CD14-positive monocyte (primary cell): ENCODE measurements around the gene BPTF. TPM values are rescaled to one million over a fixed set of nuclear protein-coding genes. Genes with fewer than 3 reads are reported as not detected.
"Not testable (repeated sequence)": the region's sequence is repeated elsewhere in the genome, so short reads cannot be mapped to it uniquely, and the experiment has no call there.

Experiments
- DNase-seq, 3 donors: peaks; one replicate each; pipeline ENCODE4 v3.0.0-alpha.2; 2011 to 2022
- H2AFZ ChIP-seq: 2 replicates; pipeline ENCODE4 v1.6.0; 2012; ENCODE audit warnings: mild to moderate bottlenecking, low read depth, low read length, inconsistent platforms; ENCODE audit not compliant: insufficient read depth, poor library complexity, severe bottlenecking
- H3K27ac ChIP-seq, 2 donors: 1 replicate in 1 of 2; 2 replicates in 1 of 2; pipeline ENCODE4 v1.5.1; 2012 to 2013; ENCODE audit warnings: low read length in 2 of 2, control low read depth in 1 of 2, inconsistent platforms in 1 of 2, low read depth in 1 of 2, mild to moderate bottlenecking in 1 of 2
- H3K27me3 ChIP-seq, 2 donors: one replicate each; pipeline versions ENCODE4 v1.6.0 to v1.6.1; 2011 to 2013; ENCODE audit warnings: low read length in 2 of 2; ENCODE audit not compliant: control insufficient read depth in 2 of 2, insufficient read depth in 2 of 2
- H3K36me3 ChIP-seq, 2 donors: replicated peaks in 1 of 2; 1 replicate in 1 of 2; 2 replicates in 1 of 2; pipeline versions ENCODE4 v1.5.1 to v1.6.1; 2012 to 2013; ENCODE audit warnings: low read length in 2 of 2, control low read depth in 1 of 2, inconsistent platforms in 1 of 2, mild to moderate bottlenecking in 1 of 2; ENCODE audit not compliant: insufficient read depth in 2 of 2, control insufficient read depth in 1 of 2
- H3K4me1 ChIP-seq, 2 donors: 1 replicate in 1 of 2; 2 replicates in 1 of 2; pipeline versions ENCODE4 v1.5.1 to v1.6.1; 2012 to 2013; ENCODE audit warnings: low read length in 2 of 2, control low read depth in 1 of 2, inconsistent platforms in 1 of 2, mild to moderate bottlenecking in 1 of 2, moderate library complexity in 1 of 2; ENCODE audit not compliant: insufficient read depth in 2 of 2, control insufficient read depth in 1 of 2
- H3K4me2 ChIP-seq: replicated peaks from 2 replicates; pipeline ENCODE3; 2012; ENCODE audit warnings: low read length, moderate library complexity, mild to moderate bottlenecking; ENCODE audit not compliant: poor library complexity, severe bottlenecking; ENCODE audit errors: extremely low read depth
- H3K4me3 ChIP-seq, 3 experiments: fragments of 200-600 bp in 1 of 3; sonication (generic) in 1 of 3; replicated peaks in 1 of 3; 1 replicate in 2 of 3; 2 replicates in 1 of 3; pipeline ENCODE4 v1.5.1; 2011 to 2013; ENCODE audit warnings: low read length in 3 of 3, mild to moderate bottlenecking in 3 of 3, control low read depth in 2 of 3, low read depth in 2 of 3, inconsistent platforms in 1 of 3, moderate library complexity in 1 of 3
- H3K79me2 ChIP-seq: 2 replicates; pipeline ENCODE4 v1.6.0; 2012; ENCODE audit warnings: mild to moderate bottlenecking, control low read depth, inconsistent platforms, low read length, moderate library complexity; ENCODE audit not compliant: insufficient read depth
- H3K9ac ChIP-seq: 2 replicates; pipeline ENCODE4 v1.6.0; 2017; ENCODE audit warnings: low read length, mild to moderate bottlenecking; ENCODE audit not compliant: insufficient read depth, poor library complexity, severe bottlenecking
- H3K9me3 ChIP-seq, 2 donors: replicated peaks in 1 of 2; 1 replicate in 1 of 2; 2 replicates in 1 of 2; pipeline versions ENCODE4 v1.5.1 to v1.6.1; 2012 to 2013; ENCODE audit warnings: low read length in 2 of 2, control low read depth in 1 of 2; ENCODE audit not compliant: control insufficient read depth in 1 of 2, insufficient read depth in 1 of 2
- H4K20me1 ChIP-seq: 2 replicates; pipeline ENCODE4 v1.6.0; 2012; ENCODE audit warnings: mild to moderate bottlenecking, low read length, control low read depth, moderate library complexity; ENCODE audit not compliant: insufficient read depth
- H3K27ac Mint-ChIP-seq, 7 donors: one replicate each; pipeline ENCODE4 v1.8.0; 2020; ENCODE audit warnings: mild to moderate bottlenecking in 7 of 7, mixed read lengths in 7 of 7, moderate library complexity in 6 of 7, inconsistent platforms in 2 of 7
- H3K27me3 Mint-ChIP-seq, 3 donors: one replicate each; pipeline ENCODE4 v1.8.0; 2021 to 2022; ENCODE audit warnings: low read depth in 3 of 3, mild to moderate bottlenecking in 3 of 3, mixed read lengths in 3 of 3, moderate library complexity in 3 of 3, inconsistent platforms in 1 of 3
- H3K36me3 Mint-ChIP-seq, 2 donors: one replicate each; pipeline ENCODE4 v1.8.0; 2020; ENCODE audit warnings: mixed read lengths in 2 of 2, inconsistent platforms in 1 of 2, mild to moderate bottlenecking in 1 of 2
- H3K4me1 Mint-ChIP-seq: one replicate; pipeline ENCODE4 v1.8.0; 2020; ENCODE audit warnings: mild to moderate bottlenecking, mixed read lengths
- H3K4me3 Mint-ChIP-seq, 2 donors: one replicate each; pipeline ENCODE4 v1.8.0; 2020; ENCODE audit warnings: mild to moderate bottlenecking in 2 of 2, mixed read lengths in 2 of 2, moderate library complexity in 1 of 2
- H3K9me3 Mint-ChIP-seq, 7 donors: one replicate each; pipeline ENCODE4 v1.8.0; 2020 to 2022; ENCODE audit warnings: mixed read lengths in 7 of 7, mild to moderate bottlenecking in 6 of 7, moderate library complexity in 6 of 7, inconsistent platforms in 2 of 7
- WGBS: methylation state at CpG from one replicate; pipeline ENCODE4 v1.1.5; 2013; ENCODE audit warnings: missing lambda C conversion rate; ENCODE audit not compliant: insufficient coverage; 5-methylcytosine and 5-hydroxymethylcytosine counted together
- intact Hi-C, 2 donors: fragments of 100-400 bp; cut with micrococcal nuclease; formaldehyde crosslinking; loops; one replicate each; pipeline versions ENCODE4 v1.15.0 to v1.15.1; 2023
- polyA plus RNA-seq, 3 donors: library from polyadenylated mRNA; depleted of rRNA in 1 of 3; unstranded in 2 of 3; stranded (reverse) in 1 of 3; fragments of 300-500 nt in 2 of 3; fragments of >200 nt in 1 of 3; fragmentation: Illumina TruSeq in 2 of 3; gene quantifications; 1 replicate in 2 of 3; 2 replicates in 1 of 3; pipeline ENCODE4 v1.2.3, GENCODE V29; 2012 to 2021
- TF ChIP-seq, protein P1 (sequence below): fragments of 200-600 bp; IDR thresholded peaks from one replicate; pipeline ENCODE4 v1.8.0; 2022; ENCODE audit warnings: antibody characterized with exemption, mild to moderate bottlenecking

BPTF gene
- polyA plus RNA-seq, 3 donors: 1.9 to 51.1 (median 4.5) TPM

- Histone ChIP-seq H3K4me2 (no peak overlapping the region), H3K9me3 (no peaks in the 10 kb centered on the region), H3K27ac (no peak overlapping the region), H3K9ac (no peak overlapping the region), H3K27me3 (no peaks in the 10 kb centered on the region), H2AFZ (no peak overlapping the region), H4K20me1 (no peaks in the 10 kb centered on the region), H3K36me3 (no peaks in the 10 kb centered on the region), H3K79me2 (no peaks in the 10 kb centered on the region), H3K4me3 (no peak overlapping the region), H3K4me1 (peaks cover 7% of the 10 kb centered on the region in 2 donors)
- Mint-ChIP-seq H3K9me3 (peaks cover 0 to 4% (median 2%) of the 10 kb centered on the region in 7 donors), H3K4me3 (no peak overlapping the region), H3K36me3 (no peaks in the 10 kb centered on the region), H3K27me3 (peaks cover 2 to 6% (median 4%) of the 10 kb centered on the region in 3 donors), H3K4me1 (peaks cover 10% of the 10 kb centered on the region), H3K27ac (no peak overlapping the region)
- no peak for DNase-seq
- intact Hi-C loops: no loop called here
- TF ChIP-seq, protein P1, sequence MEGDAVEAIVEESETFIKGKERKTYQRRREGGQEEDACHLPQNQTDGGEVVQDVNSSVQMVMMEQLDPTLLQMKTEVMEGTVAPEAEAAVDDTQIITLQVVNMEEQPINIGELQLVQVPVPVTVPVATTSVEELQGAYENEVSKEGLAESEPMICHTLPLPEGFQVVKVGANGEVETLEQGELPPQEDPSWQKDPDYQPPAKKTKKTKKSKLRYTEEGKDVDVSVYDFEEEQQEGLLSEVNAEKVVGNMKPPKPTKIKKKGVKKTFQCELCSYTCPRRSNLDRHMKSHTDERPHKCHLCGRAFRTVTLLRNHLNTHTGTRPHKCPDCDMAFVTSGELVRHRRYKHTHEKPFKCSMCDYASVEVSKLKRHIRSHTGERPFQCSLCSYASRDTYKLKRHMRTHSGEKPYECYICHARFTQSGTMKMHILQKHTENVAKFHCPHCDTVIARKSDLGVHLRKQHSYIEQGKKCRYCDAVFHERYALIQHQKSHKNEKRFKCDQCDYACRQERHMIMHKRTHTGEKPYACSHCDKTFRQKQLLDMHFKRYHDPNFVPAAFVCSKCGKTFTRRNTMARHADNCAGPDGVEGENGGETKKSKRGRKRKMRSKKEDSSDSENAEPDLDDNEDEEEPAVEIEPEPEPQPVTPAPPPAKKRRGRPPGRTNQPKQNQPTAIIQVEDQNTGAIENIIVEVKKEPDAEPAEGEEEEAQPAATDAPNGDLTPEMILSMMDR: no peak
- 100% methylated on average over 5 of the region's 8 CpGs for WGBS
Observed at GRCh38 chr17:68021963-68022362, 196.7 kb downstream of the BPTF start.

GRCh38 chr17:68022547-68022946 is 197.2 kb downstream of the BPTF start:
- intact Hi-C loops, H3K27me3 Mint-ChIP-seq: not testable (repeated sequence)

More at GRCh38 chr17:68022547-68022946, 197.2 kb downstream of the BPTF start:
- not testable (repeated sequence) for H3K4me1 Mint-ChIP-seq, H3K9ac ChIP-seq, H3K27ac Mint-ChIP-seq, H3K79me2 ChIP-seq, H3K27me3 ChIP-seq, H4K20me1 ChIP-seq, DNase-seq, H3K4me3 ChIP-seq, H2AFZ ChIP-seq, H3K27ac ChIP-seq, H3K36me3 ChIP-seq, H3K36me3 Mint-ChIP-seq, H3K4me1 ChIP-seq, H3K9me3 ChIP-seq, H3K4me2 ChIP-seq, H3K9me3 Mint-ChIP-seq
- peak overlapping the region in 1 of 2 donors; percentile 31 for H3K4me3 Mint-ChIP-seq
- 100% methylated on average over 4 of the region's 15 CpGs for WGBS
